Nephron progenitor cell (in vitro differentiated cells): ENCODE measurements around the gene AKR7A3.
"Not testable (repeated sequence)": the region's sequence is repeated elsewhere in the genome, so short reads cannot be mapped to it uniquely, and the experiment has no call there.

Experiments
- DNase-seq: peaks from one replicate; pipeline ENCODE4 v3.0.0; 2021
- H3K27ac Mint-ChIP-seq: 2 replicates; pipeline ENCODE4 v1.8.0; 2021; ENCODE audit warnings: mild to moderate bottlenecking, moderate library complexity, mixed read lengths
- H3K27me3 Mint-ChIP-seq: 2 replicates; pipeline ENCODE4 v1.8.0; 2021; ENCODE audit warnings: mild to moderate bottlenecking, low read depth, mixed read lengths; ENCODE audit not compliant: poor library complexity
- H3K36me3 Mint-ChIP-seq: 2 replicates; pipeline ENCODE4 v1.8.0; 2021; ENCODE audit warnings: low read depth, mixed read lengths
- H3K4me1 Mint-ChIP-seq: 2 replicates; pipeline ENCODE4 v1.8.0; 2021; ENCODE audit warnings: mixed read lengths
- H3K4me3 Mint-ChIP-seq: 2 replicates; pipeline ENCODE4 v1.8.0; 2021; ENCODE audit warnings: mild to moderate bottlenecking, moderate library complexity, mixed read lengths
- H3K9me3 Mint-ChIP-seq: 2 replicates; pipeline ENCODE4 v1.8.0; 2021; ENCODE audit warnings: mild to moderate bottlenecking, moderate library complexity, mixed read lengths
- CTCF ChIP-seq: fragments of 200-600 bp; sonication (generic); IDR thresholded peaks from 2 replicates; pipeline ENCODE4 v1.5.0; 2021; ENCODE audit warnings: antibody characterized with exemption

AKR7A3 gene

DNA sequence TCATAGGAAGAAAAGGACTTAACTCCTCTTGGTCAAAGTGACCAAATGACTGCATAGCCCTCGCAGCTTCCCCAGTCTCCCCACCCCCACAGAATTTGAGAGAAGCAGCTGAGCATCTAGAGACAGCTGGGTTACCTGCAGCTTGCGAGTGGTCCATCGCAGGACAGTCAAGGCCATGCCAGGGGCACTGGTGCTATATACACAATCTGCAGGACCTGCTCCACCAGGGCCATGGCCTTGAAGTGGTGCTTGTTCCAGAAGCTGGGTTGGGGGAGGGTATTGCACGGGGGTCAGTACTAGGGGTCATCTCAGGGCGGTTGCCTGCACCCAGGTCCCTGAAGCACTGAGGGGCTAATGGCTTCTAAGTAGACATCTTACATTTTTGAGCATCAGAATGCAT lies 26.5 kb downstream of the AKR7A3 start:
- Mint-ChIP-seq H3K4me3 (no peak overlapping the region), H3K4me1 (no peaks in the 10 kb centered on the region), H3K9me3 (no peaks in the 10 kb centered on the region), H3K27me3 (no peaks in the 10 kb centered on the region), H3K27ac (peak overlapping the region; percentile 19), H3K36me3 (peaks cover 5% of the 10 kb centered on the region)
- no peak for TF ChIP-seq CTCF
- DNase-seq = no peak

DNA sequence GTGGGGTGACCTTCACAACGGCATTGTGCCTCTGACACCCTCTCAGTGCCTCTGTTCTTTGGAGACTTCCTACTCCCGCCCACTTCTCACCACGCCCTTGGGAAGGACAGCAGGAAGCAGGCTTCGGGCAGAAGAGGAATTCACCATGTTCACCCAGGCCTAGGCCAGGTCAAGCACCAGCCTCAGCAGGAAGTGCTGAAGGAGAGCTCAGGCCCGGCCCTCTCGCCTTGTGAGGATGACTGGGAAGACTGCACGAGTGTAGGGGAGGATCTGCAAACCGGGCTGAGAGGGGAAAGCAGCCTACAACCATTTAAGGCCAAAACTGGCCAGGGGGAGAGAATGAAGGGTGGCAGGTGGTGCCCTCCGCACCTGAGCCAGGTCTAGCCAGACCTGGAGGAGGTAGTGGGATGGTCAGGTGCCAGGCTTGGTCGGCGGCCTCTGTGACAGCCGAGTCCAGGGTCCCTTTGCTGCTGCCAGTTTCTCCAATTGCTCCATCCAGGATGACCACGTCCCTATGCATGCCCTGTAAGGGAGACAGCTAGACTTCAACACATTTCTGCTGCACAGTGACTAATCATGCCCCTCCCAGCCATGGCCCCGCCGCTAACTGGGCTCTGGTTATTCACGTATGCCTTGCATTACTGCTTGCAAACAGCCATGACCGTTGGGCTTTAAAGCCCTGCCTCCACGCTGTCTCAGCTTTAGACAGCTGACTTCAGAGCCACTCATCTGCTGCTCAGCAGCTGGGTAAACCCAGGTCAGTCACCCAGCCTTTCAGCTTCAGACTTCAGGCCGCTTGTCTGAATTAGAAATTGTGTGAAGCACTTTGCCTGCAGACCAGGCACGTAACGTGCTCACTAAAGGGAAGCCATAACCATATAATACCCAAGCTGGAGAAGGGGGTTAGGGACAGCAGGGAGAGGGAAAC lies 28.1 kb downstream of the AKR7A3 start:
- Mint-ChIP-seq H3K9me3 (no peaks in the 10 kb centered on the region), H3K4me3 (no peak overlapping the region), H3K4me1 (no peaks in the 10 kb centered on the region), H3K27me3 (no peaks in the 10 kb centered on the region), H3K27ac (no peak overlapping the region), H3K36me3 (peaks cover 11% of the 10 kb centered on the region)
- DNase-seq = no peak
- TF ChIP-seq CTCF = no peak

DNA sequence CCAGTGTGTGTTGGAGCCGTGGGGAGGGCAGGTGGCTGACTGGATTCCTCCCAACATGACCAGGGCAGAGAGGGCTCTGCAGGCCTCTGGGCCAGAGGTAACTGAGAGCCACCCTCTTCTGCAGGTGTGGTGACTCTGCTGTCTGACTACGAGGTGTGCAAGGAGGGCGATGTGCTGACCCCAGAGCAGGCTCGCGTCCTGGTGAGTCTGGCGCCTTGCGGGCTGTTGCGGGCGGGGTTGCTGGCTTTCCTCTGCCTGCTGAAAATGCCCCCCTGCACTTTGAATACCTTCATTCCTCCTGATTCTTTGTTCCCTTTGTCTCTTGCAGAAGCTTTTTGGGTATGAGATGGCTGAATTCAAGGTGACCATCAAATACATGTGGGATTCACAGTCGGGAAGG lies 30.2 kb downstream of the AKR7A3 start:
- Mint-ChIP-seq H3K27ac (no peak overlapping the region), H3K9me3 (no peaks in the 10 kb centered on the region), H3K4me3 (no peak overlapping the region), H3K4me1 (peaks cover 5% of the 10 kb centered on the region), H3K36me3 (peaks cover 11% of the 10 kb centered on the region), H3K27me3 (no peaks in the 10 kb centered on the region)
- no peak for DNase-seq
- no peak for TF ChIP-seq CTCF

DNA sequence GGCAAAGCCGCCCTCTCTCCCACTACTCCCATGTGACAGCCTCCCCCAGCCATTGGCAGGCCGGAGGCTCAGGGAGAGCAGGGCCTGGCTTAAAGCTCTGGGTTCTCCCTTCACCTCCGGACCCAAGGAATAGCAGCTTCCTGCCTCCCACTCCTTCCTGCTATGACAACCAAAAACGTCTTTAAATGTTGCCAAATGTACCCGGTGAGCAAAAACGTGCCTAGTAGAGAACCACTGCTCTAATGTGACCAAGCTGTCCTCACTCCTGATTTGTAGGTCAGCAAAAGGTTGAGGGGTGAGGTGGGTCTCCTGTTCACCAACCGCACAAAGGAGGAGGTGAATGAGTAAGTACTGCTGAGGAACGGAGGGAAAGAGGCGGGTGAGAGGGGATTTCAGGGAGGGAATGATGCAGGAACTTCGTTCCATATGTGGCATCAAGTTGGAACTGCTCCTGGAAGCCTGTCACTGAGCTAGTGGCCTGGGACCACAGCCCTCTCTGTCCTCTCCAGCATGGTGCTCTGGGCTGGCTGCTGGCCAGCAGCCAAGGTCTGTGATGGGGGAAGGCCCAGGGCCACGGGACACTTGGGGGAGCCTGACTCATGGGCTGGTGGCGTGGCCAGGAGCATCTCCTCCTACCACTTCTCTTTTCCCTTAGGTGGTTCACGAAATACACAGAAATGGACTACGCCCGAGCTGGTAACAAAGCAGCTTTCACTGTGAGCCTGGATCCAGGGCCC lies 31.2 kb downstream of the AKR7A3 start:
- H3K27me3 Mint-ChIP-seq = no peaks in the 10 kb centered on the region
- H3K27ac Mint-ChIP-seq = no peak overlapping the region
- H3K36me3 Mint-ChIP-seq = peaks cover 11% of the 10 kb centered on the region
- no peak for DNase-seq
- H3K4me3 Mint-ChIP-seq = no peak overlapping the region
- peaks cover 13% of the 10 kb centered on the region for H3K4me1 Mint-ChIP-seq
- H3K9me3 Mint-ChIP-seq = no peaks in the 10 kb centered on the region
- no peak for TF ChIP-seq CTCF

GRCh38 chr1:19256301-19256700 lies 32.3 kb downstream of the AKR7A3 start:
- peaks cover 11% of the 10 kb centered on the region for H3K36me3 Mint-ChIP-seq
- H3K9me3 Mint-ChIP-seq, H3K4me3 Mint-ChIP-seq, H3K27ac Mint-ChIP-seq, H3K27me3 Mint-ChIP-seq, DNase-seq: not testable (repeated sequence)
- peaks cover 17% of the 10 kb centered on the region for H3K4me1 Mint-ChIP-seq

GRCh38 chr1:19255288-19255687 lies 33.3 kb downstream of the AKR7A3 start:
- Mint-ChIP-seq H3K36me3 (peaks cover 11% of the 10 kb centered on the region), H3K4me1 (peaks cover 25% of the 10 kb centered on the region), H3K27ac (no peak overlapping the region), H3K27me3 (peaks cover 3% of the 10 kb centered on the region), H3K4me3 (no peak overlapping the region), H3K9me3 (no peaks in the 10 kb centered on the region)
- TF ChIP-seq CTCF = no peak
- DNase-seq = no peak
